ENCODE measurements around the gene CLN5. TPM values are rescaled to one million over a fixed set of nuclear protein-coding genes. Genes with fewer than 3 reads are reported as not detected.
A peak's percentile ranks its signal among the peaks of the same experiment; 100 is the strongest.

Gene CLN5
- 10 to 100 TPM; 27.4 to 40.5 (median 32.4) TPM for total RNA-seq

DNA sequence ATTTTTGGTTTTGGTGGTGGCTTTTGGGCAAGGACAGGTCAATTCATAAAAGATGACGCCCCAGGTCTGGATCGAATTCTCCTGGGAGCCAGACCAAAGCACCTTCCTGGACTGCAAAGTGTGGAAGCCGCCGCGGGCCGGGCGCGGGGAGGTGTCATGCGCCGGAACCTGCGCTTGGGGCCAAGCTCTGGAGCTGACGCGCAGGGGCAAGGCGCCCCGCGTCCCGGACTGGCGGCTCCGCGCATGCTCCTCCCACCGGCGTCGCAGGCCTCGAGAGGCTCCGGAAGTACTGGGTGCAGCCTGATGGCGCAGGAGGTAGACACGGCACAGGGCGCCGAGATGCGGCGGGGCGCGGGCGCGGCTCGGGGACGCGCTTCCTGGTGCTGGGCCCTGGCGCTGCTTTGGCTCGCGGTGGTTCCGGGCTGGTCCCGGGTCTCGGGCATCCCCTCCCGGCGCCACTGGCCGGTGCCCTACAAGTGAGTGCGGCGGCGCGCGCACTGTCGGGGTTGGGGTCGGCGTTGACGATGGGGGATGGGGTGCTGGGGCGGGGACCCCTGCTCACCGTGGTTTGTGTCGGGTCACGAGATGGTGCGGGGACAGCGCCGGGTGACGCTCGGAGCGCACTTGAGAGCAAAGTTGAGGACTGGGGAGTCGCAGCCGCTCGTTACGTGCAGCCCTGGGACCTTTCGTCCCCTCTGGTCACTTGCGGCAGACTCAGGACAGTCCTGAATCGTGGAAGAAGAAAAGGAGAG, at the start of gene CLN5:
Gene CLN5 (plus strand): TSS at position 286 of the 752 bp plus-strand sequence. CDS start 18 bp downstream, at position 304.
- peak; percentile 90 to 92 for DNase-seq (ENCODE audit: low spot score in 2 of 2)
- no peaks in the 10 kb centered on the region for H3K9me3 ChIP-seq
- H3K4me3 ChIP-seq, result peak within 1 kb of the TSS; percentile 82 to 91 (median 86)
- no peaks in the 10 kb centered on the region for H3K27me3 ChIP-seq
- H3K27ac ChIP-seq, result peak within 1 kb of the TSS; percentile 96 to 98
- intact Hi-C loops (cut with DNase I; ENCODE audit: low total_unique reads), result no loop called here
- peaks cover 0 to 13% of the 10 kb centered on the region in 2 donors for H3K4me1 ChIP-seq
- H3K36me3 ChIP-seq, result no peaks in the 10 kb centered on the region
- TF ChIP-seq POLR2AphosphoS5 (IDR thresholded peaks at IDR 0.05) (peak; percentile 86 to 95 (median 94)), POLR2A (IDR thresholded peaks at IDR 0.05) (peak; percentile 84)
- TF ChIP-seq, protein P1, sequence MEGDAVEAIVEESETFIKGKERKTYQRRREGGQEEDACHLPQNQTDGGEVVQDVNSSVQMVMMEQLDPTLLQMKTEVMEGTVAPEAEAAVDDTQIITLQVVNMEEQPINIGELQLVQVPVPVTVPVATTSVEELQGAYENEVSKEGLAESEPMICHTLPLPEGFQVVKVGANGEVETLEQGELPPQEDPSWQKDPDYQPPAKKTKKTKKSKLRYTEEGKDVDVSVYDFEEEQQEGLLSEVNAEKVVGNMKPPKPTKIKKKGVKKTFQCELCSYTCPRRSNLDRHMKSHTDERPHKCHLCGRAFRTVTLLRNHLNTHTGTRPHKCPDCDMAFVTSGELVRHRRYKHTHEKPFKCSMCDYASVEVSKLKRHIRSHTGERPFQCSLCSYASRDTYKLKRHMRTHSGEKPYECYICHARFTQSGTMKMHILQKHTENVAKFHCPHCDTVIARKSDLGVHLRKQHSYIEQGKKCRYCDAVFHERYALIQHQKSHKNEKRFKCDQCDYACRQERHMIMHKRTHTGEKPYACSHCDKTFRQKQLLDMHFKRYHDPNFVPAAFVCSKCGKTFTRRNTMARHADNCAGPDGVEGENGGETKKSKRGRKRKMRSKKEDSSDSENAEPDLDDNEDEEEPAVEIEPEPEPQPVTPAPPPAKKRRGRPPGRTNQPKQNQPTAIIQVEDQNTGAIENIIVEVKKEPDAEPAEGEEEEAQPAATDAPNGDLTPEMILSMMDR (IDR thresholded peaks at IDR 0.05), result no peak

DNA sequence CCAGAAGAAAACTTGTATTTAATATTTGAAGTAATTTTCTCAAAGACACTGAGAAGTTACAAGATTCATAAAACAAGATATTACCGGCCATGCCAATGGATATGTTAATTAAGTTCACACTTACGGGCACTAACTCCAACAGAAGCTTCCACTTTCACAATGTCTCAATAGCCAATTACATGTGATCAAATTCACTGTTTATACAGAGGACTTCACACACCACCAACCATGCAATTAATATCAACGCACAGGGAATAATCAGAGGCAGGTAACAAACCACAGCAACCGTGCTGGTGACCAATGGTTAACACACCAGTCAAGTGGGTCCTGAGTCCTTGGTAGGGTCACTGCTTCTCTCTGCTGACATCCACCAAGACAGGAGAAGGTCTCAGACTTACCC, 49.5 kb upstream of the CLN5 start:
- DNase-seq (ENCODE audit: low spot score in 2 of 2), result no peak
- Histone ChIP-seq H3K9me3 (no peaks in the 10 kb centered on the region), H3K27ac (no peak overlapping the region), H3K4me1 (no peaks in the 10 kb centered on the region), H3K4me3 (no peak overlapping the region), H3K36me3 (no peaks in the 10 kb centered on the region), H3K27me3 (no peaks in the 10 kb centered on the region)
- intact Hi-C loops (cut with DNase I; ENCODE audit: low total_unique reads), result no loop called here
- no peak for TF ChIP-seq POLR2AphosphoS5 (IDR thresholded peaks at IDR 0.05)
- TF ChIP-seq POLR2A (IDR thresholded peaks at IDR 0.05), result no peak
- TF ChIP-seq, protein P1 (IDR thresholded peaks at IDR 0.05), result no peak

DNA sequence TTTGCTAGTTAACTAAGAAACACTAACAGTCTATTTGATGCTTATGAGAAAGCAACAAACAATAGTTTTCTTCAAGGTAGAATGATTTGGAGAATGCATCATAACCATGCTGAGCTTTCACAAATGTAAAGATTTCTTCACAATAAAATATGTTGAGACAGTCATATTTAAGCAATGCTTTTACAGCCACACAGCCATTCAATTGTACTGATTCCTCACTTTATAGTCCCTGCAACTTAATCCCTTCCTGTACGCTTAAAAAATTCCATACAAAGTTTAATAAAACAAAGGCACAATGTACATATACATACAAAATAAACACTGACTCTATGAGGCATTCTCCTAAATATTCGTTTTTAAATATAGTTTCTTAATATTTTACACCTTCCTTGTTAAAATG, 48.2 kb upstream of the CLN5 start:
- TF ChIP-seq POLR2A (IDR thresholded peaks at IDR 0.05), result no peak
- TF ChIP-seq, protein P1 (IDR thresholded peaks at IDR 0.05), result no peak
- TF ChIP-seq POLR2AphosphoS5 (IDR thresholded peaks at IDR 0.05), result no peak
- no peak for DNase-seq (ENCODE audit: low spot score in 2 of 2)
- no peaks in the 10 kb centered on the region for H3K9me3 ChIP-seq
- H3K36me3 ChIP-seq, result no peaks in the 10 kb centered on the region
- H3K4me3 ChIP-seq, result no peak overlapping the region
- no peak overlapping the region for H3K27ac ChIP-seq
- H3K27me3 ChIP-seq, result no peaks in the 10 kb centered on the region
- H3K4me1 ChIP-seq, result no peaks in the 10 kb centered on the region
- intact Hi-C loops (cut with DNase I; ENCODE audit: low total_unique reads), result no loop called here

DNA sequence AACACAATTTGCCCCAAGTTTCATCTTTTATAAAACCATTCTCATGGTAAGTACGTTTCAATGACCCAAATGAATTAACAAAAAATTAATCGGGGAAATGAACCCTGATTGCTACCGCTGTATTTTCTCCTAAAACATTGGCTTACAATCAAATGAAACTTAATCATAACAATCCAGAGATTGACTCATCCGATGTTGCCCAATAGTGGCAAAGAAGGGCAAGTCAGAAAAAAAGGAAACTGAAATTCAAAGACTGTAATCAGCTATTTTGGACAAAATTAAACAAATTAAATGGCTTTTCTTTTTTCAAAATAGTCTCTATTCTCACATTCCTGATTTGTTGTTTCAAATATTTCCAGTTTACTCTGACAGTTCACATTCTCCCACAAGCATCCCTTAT, 47.4 kb upstream of the CLN5 start:
- intact Hi-C loops (cut with DNase I; ENCODE audit: low total_unique reads), result no loop called here
- Histone ChIP-seq H3K4me3 (no peak overlapping the region), H3K27me3 (no peaks in the 10 kb centered on the region), H3K4me1 (no peaks in the 10 kb centered on the region), H3K9me3 (no peaks in the 10 kb centered on the region), H3K27ac (peak overlapping the region in 1 of 2 donors; percentile 14), H3K36me3 (no peaks in the 10 kb centered on the region)
- TF ChIP-seq POLR2A (IDR thresholded peaks at IDR 0.05) (no peak), POLR2AphosphoS5 (IDR thresholded peaks at IDR 0.05) (no peak)
- TF ChIP-seq, protein P1 (IDR thresholded peaks at IDR 0.05), result no peak
- DNase-seq (ENCODE audit: low spot score in 2 of 2), result no peak

DNA sequence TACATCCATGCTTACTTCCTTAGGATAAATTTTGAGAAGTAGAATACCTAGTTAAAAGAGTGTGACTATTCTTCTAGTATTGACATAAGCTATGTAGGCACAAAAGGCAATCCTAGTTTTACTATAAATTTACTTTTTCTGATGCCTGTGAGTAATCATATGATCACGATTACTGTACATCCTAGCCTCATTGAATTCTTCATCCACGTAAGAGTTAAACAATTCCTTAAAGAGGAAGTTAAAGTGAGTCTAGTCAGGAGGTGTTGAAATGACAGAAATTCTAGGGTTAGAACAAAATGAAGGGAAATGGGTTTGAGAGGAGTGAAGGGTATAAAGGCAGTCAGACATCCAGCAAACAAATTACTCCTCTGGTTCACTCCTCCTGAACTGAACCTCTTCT, 43.7 kb upstream of the CLN5 start, which contains the start of gene ACOD1:
Gene ACOD1 (plus strand): TSS at position 363 of the 400 bp plus-strand sequence. CDS start 48 bp downstream, outside the sequence.
- H3K27me3 ChIP-seq, result no peaks in the 10 kb centered on the region
- H3K4me3 ChIP-seq, result no peak within 1 kb of the TSS
- TF ChIP-seq, protein P1 (IDR thresholded peaks at IDR 0.05), result no peak
- no peak for TF ChIP-seq POLR2AphosphoS5 (IDR thresholded peaks at IDR 0.05)
- no peak for TF ChIP-seq POLR2A (IDR thresholded peaks at IDR 0.05)
- no peaks in the 10 kb centered on the region for H3K4me1 ChIP-seq
- H3K36me3 ChIP-seq, result no peaks in the 10 kb centered on the region
- intact Hi-C loops (cut with DNase I; ENCODE audit: low total_unique reads), result loop anchor here (2.0 kb wide), 1 partner anchor 79 kb away; the partner anchor contains the start of gene FBXL3
- DNase-seq (ENCODE audit: low spot score in 2 of 2), result no peak
- no peak within 1 kb of the TSS for H3K27ac ChIP-seq
- no peaks in the 10 kb centered on the region for H3K9me3 ChIP-seq
